Measurements from ENCODE around the gene TRIM47. TPM values are rescaled to one million over a fixed set of nuclear protein-coding genes. Genes with fewer than 3 reads are reported as not detected.

The TRIM47 gene, protein sequence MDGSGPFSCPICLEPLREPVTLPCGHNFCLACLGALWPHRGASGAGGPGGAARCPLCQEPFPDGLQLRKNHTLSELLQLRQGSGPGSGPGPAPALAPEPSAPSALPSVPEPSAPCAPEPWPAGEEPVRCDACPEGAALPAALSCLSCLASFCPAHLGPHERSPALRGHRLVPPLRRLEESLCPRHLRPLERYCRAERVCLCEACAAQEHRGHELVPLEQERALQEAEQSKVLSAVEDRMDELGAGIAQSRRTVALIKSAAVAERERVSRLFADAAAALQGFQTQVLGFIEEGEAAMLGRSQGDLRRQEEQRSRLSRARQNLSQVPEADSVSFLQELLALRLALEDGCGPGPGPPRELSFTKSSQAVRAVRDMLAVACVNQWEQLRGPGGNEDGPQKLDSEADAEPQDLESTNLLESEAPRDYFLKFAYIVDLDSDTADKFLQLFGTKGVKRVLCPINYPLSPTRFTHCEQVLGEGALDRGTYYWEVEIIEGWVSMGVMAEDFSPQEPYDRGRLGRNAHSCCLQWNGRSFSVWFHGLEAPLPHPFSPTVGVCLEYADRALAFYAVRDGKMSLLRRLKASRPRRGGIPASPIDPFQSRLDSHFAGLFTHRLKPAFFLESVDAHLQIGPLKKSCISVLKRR
- 10 to 100 TPM; 26.3 to 38.5 TPM for total RNA-seq

DNA sequence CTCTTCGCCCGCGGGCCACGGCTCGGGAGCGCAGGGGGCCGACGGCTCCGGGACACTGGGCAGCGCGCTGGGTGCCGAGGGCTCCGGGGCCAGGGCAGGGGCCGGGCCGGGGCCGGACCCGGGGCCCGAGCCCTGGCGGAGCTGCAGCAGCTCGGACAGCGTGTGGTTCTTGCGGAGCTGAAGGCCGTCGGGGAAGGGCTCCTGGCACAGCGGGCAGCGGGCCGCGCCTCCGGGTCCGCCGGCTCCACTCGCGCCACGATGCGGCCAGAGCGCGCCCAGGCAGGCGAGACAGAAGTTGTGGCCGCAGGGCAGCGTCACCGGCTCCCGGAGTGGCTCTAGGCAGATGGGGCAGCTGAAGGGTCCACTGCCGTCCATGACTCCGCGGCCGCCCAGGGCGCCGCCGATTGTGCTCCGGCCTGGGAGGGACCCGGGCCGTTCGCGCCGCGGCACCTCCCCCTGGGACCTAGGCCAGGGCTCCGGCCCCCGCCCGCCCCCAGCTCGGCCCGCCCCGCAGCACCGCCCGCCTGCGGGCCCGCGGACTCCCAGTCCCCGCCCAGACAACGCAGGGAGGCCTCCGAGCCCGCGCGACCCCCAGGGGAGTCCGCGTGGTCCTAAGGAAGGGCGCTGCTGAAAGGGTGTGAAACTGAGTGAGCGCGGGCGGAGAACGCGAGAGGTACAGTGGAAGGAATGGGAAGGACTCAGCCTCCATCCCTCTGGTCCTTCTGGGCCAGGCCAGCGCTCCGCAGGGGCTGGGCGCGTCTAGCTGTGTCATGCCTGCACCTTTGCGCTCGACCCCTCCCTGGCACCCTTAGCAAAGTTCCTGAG, at the start of gene TRIM47:
Gene TRIM47, minus strand, starts transcription at position 408 of the 825 bp plus-strand sequence. Its CDS starts 33 bp downstream, at position 375.

DNA sequence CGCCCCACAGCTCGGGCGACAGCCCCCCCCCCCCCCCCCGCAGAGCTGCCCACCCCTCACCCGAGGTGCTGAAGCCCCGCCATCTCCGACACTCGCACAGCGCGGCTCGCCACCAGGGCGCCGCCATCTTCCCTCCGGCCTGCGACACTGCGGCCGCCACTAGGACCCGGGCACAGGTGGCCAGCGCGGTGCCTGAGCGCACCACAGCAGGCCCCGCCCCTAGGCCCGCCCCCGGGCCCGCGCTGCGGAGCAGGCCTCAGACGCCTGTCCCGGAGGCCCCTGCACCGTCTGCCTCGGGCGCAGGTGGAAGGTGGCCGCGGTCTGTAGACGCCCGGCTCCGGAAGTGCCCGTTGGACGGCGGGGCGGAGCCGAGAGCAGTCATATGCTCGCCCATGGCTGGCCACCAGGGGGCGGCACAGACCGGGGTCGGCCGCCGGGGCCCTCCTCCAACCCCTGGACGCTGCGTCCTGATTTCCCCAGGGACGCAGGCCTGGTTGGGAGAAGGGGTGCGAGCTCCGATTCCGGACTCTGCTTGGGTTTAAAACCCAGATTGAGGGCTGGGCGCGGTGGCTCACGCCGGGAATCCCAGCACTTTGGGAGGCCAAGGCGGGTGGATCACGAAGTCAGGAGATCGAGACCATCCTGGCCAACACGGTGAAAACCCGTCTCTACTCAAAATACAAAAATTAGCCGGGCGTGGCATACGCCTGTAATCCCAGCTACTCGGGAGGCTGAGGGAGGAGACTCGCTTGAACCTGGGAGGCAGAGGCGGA, 26.6 kb upstream of the TRIM47 start, which contains the start of gene MRPL38:
Gene MRPL38, minus strand, starts transcription at position 136 of the 773 bp plus-strand sequence. Its CDS starts 9 bp downstream, at position 127.

DNA sequence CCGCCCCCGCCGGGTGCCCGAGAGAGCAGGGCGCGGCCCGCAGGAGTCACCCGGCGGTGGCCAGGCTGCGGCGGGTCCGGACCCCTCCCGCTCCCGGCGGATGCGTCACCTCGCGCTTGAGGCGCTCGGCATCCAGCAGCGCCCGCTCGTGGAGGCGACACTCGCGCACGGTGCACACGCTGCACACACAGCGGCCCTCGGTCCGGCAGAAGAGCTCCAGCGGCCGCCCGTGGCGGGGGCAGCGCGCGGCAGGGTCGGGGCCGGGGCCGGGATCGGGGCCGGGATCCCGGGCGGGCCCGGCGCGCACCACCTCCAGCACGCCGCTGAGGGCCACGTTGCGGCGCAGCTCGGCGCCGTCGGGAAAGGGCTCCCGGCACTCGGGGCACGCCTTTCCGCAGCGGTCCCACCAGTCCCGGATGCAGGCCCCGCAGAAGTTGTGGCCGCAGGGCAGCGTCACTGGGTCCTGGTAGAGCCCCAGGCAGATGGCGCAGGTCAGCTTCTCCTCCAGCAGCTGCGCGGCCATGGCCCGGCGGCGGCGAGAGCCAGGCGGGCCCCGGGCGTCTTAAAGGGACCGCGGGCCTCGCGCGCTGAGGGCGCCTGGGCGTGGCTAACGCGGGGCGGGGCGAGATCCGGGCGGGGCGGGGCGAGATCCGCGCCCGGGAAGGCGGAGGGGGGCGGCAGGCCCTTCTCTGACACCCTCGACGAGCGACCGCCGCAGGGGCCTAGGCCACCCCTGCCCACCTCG, 18.2 kb upstream of the TRIM47 start, which contains the start of gene TRIM65:
Gene TRIM65, minus strand, starts transcription at position 537 of the 745 bp plus-strand sequence. Its CDS starts 14 bp downstream, at position 523.

DNA sequence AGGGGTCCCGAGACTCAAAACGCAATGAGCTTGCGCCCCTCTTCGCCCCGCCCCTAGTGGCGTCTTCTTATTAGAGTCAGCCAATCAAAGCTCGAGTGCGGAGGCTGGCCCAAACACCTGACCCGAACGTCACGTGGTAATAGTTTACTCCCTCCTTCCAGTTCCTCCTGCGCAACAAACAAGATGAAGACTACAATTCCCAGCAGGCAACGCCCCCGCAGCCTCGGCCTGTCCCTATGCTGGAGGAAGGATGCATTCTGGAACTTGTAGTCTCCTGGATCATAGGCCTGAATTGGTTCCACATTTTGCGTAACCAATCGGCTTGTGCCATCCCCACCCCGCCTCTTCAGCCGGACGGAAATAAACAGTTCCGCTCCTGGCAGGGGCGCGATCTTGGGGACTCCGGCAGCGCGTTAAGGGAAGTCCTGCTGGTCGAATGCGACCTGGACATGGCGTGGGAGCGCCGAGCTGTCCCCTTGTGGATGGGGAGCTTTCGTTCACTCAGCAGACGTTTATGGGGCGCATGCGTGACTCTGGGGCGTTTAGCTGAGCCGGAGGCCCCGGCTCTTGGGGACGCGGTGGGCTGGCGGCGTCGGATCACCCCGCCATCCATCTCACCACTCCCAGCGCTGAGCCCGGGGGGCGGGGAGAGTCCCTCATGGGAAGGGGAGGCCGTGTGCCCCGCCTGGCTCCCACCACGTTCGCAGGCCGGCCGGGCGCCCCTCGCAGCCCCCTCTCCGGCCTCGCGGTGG, 22.9 kb downstream of the TRIM47 start, which contains the start of gene WBP2:
Gene WBP2, minus strand, starts transcription at position 26 of the 752 bp plus-strand sequence. CDS start 38 bp downstream, outside the sequence.

DNA sequence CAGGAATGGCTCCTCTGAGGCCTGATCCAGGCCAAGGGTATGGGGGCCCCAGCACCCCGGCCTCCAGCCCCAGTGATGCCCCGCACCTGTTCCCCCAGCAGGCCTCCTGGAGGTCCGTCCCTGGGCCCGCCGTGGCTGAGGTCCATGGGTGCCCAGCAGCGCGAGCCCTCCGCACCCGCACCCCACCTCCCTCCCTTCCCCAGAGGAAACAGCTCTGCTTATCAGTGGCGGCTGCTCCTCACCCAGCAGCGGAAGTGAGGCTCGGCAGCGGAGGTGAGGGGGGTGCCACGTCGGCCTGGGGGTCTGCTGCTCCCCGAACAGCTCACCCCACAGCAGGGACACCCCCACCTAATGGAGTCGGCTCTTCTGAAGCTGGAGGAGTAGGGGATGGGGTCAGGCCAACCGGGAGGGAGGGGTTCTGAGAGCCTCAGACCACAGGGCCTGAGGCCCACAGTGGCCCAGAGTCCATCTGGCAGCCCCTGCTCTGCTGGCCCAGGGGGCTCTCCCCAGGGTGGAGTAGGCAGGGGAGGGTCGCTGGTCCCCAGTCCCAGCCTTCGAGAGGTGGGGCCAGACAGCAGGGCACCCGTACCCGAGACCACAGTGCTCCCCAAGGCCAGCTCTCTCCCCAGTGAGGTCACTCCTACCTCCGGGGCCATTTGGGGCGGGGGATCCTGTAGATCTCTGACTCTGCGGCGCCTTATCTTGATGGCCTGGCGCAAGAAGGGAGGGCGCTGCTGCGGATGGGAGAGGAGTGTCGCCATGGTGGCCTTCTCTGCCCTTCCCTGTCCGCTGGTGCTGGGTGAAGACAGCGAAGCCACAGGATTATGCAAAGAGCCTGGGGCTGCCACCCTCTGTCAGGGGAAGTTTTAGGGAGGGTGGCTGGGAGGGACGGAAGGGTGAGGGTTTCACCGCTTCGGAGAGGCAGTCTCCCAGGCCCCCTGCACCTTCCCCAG, 34.5 kb downstream of the TRIM47 start, which contains the start of gene UNC13D:
Gene UNC13D, minus strand, starts transcription at position 828 of the 953 bp plus-strand sequence. Its CDS starts 67 bp downstream, at position 761.

Other genes with a start within 250 kb of the TRIM47 start
- gene SMIM5, start 245.1 kb downstream of the TRIM47 start, total RNA-seq = under 1 TPM; 0.33 to 0.34 TPM
- gene RECQL5, start 211.4 kb downstream of the TRIM47 start, total RNA-seq = 10 to 100 TPM; 22.4 to 24.3 TPM
- gene SAP30BP, start 211.2 kb downstream of the TRIM47 start, total RNA-seq = 10 to 100 TPM; 52.7 to 73.6 TPM
- gene ITGB4, start 157.1 kb downstream of the TRIM47 start, total RNA-seq = under 1 TPM; under 0.01 to 0.69 TPM
- 10 to 100 TPM; 48.9 to 77.9 TPM for gene GALK1, start 113.4 kb downstream of the TRIM47 start, total RNA-seq
- 10 to 100 TPM; 27.9 to 31.6 TPM for gene UNK, start 93.8 kb downstream of the TRIM47 start, total RNA-seq
- gene UNC13D, start 34.2 kb downstream of the TRIM47 start, total RNA-seq = 1 to 10 TPM in 1 of 2 donors, under 1 TPM in 1; 1.00 to 1.4 TPM
- gene WBP2, start 23.2 kb downstream of the TRIM47 start, total RNA-seq = 10 to 100 TPM; 53.0 to 54.9 TPM
- 10 to 100 TPM; 17.9 to 18.6 TPM for gene TRIM65, start 18.4 kb upstream of the TRIM47 start, total RNA-seq
- 10 to 100 TPM; 42.7 to 66.3 TPM for gene MRPL38, start 26.3 kb upstream of the TRIM47 start, total RNA-seq
- 10 to 100 TPM; 12.0 to 12.7 TPM for gene FBF1, start 62.5 kb upstream of the TRIM47 start, total RNA-seq
- gene ACOX1, start 100.6 kb upstream of the TRIM47 start, total RNA-seq = 10 to 100 TPM; 44.0 to 55.3 TPM
- gene TEN1, start 100.7 kb upstream of the TRIM47 start, total RNA-seq = 10 to 100 TPM; 13.3 to 16.9 TPM
- gene CDK3, start 122.3 kb upstream of the TRIM47 start, total RNA-seq = 1 to 10 TPM in 1 of 2 donors, not detected in 1; 1.4 TPM
- gene EVPL, start 148.7 kb upstream of the TRIM47 start, total RNA-seq = under 1 TPM in 1 of 2 donors, not detected in 1; under 0.01 TPM
- gene SRP68, start 193.9 kb upstream of the TRIM47 start, total RNA-seq = 10 to 100 TPM; 18.6 to 27.3 TPM
- gene GALR2, start 196.2 kb upstream of the TRIM47 start, total RNA-seq = not detected
- not detected for gene ZACN, start 200.6 kb upstream of the TRIM47 start, total RNA-seq
- gene EXOC7, start 225.2 kb upstream of the TRIM47 start, total RNA-seq = 10 to 100 TPM; 76.9 to 93.9 TPM

All from melanocyte of skin (primary cell).